Measurements from ENCODE around the gene ARHGAP8.

- TF ChIP-seq CTCF (conservative IDR thresholded peaks at IDR 0.05 in 1 of 2, IDR thresholded peaks at IDR 0.05 in 1 of 2; ENCODE audit: extremely low read depth in 1 of 2, insufficient read depth in 1 of 2, low read depth in 1 of 2, low read length in 2 of 2) (no peak), EZH2 (IDR thresholded peaks at IDR 0.05; ENCODE audit: borderline replicate concordance, low read length) (no peak)
Measured at GRCh38 chr22:44884968-44885805, 132.8 kb downstream of the ARHGAP8 start.

Data from mammary epithelial cell (primary cell).